OCI-LY1 (cell line): ENCODE results near the gene S100A8.

Experiments used
- H2AFZ ChIP-seq: fragments of 200-600 bp; sonication (generic), shearing (Covaris generic); 2 replicates; pipeline ENCODE4 v1.6.0; 2014; ENCODE audit warnings: antibody characterized with exemption, mild to moderate bottlenecking, low read length
- H3F3A ChIP-seq: fragments of 200-600 bp; sonication (generic), shearing (Covaris generic); 2 replicates; pipeline ENCODE4 v1.6.0; 2014; ENCODE audit warnings: mild to moderate bottlenecking, antibody characterized with exemption, low read length, moderate library complexity; ENCODE audit not compliant: insufficient read depth
- H3K27ac ChIP-seq: fragments of 200-600 bp; sonication (generic); 2 replicates; pipeline ENCODE4 v1.5.1; 2014; ENCODE audit warnings: low read length, mixed run types, mild to moderate bottlenecking, low read depth; ENCODE audit not compliant: poor library complexity, severe bottlenecking
- H3K27me3 ChIP-seq: fragments of 200-600 bp; sonication (generic); 2 replicates; pipeline ENCODE4 v1.6.0; 2014; ENCODE audit warnings: antibody characterized with exemption, mild to moderate bottlenecking, low read length, moderate library complexity; ENCODE audit not compliant: insufficient read depth
- H3K36me3 ChIP-seq: fragments of 200-600 bp; sonication (generic); 2 replicates; pipeline ENCODE4 v1.6.1; 2014; ENCODE audit warnings: mild to moderate bottlenecking, antibody characterized with exemption, low read length, moderate library complexity, mixed read lengths; ENCODE audit not compliant: insufficient read depth
- H3K4me1 ChIP-seq: fragments of 200-600 bp; sonication (generic); 2 replicates; pipeline ENCODE4 v1.5.1; 2014; ENCODE audit warnings: mild to moderate bottlenecking, low read length, moderate library complexity; ENCODE audit not compliant: insufficient read depth, severe bottlenecking
- H3K4me2 ChIP-seq: fragments of 200-600 bp; sonication (generic), shearing (Covaris generic); 2 replicates; pipeline ENCODE4 v1.6.1; 2014; ENCODE audit warnings: low read length
- H3K4me3 ChIP-seq: fragments of 200-600 bp; sonication (generic); 2 replicates; pipeline ENCODE4 v1.5.1; 2014; ENCODE audit warnings: low read length, low read depth, mild to moderate bottlenecking, mixed read lengths; ENCODE audit not compliant: poor library complexity, severe bottlenecking
- H3K79me2 ChIP-seq: fragments of 200-600 bp; shearing (Covaris generic); 2 replicates; pipeline ENCODE4 v1.6.1; 2016; ENCODE audit warnings: mixed run types, low read length, mixed read lengths; ENCODE audit not compliant: insufficient read depth
- H3K9ac ChIP-seq: fragments of 200-600 bp; sonication (generic), shearing (Covaris generic); 2 replicates; pipeline ENCODE4 v1.6.1; 2014; ENCODE audit warnings: mild to moderate bottlenecking, low read length, mixed read lengths
- H3K9me2 ChIP-seq: fragments of 200-600 bp; sonication (generic), shearing (Covaris generic); 2 replicates; pipeline ENCODE4 v1.6.1; 2014; ENCODE audit warnings: low read depth, mild to moderate bottlenecking, low read length, mixed read lengths
- H3K9me3 ChIP-seq: fragments of 200-600 bp; shearing (Covaris generic); 2 replicates; pipeline ENCODE4 v1.6.1; 2014; ENCODE audit warnings: low read length, mixed read lengths
- H4K20me1 ChIP-seq: fragments of 200-600 bp; sonication (generic), shearing (Covaris generic); 2 replicates; pipeline ENCODE4 v1.6.0; 2016; ENCODE audit warnings: mild to moderate bottlenecking, low read length; ENCODE audit not compliant: insufficient read depth
- CTCF ChIP-seq: fragments of 200-600 bp; sonication (generic), shearing (Covaris generic); IDR thresholded peaks from 2 replicates; pipeline ENCODE4 v1.5.1; 2017; ENCODE audit warnings: mild to moderate bottlenecking, antibody characterized with exemption, low read length, moderate library complexity, mixed read lengths
- EZH2 ChIP-seq: fragments of 200-600 bp; sonication (generic), shearing (Covaris generic); IDR thresholded peaks from 2 replicates; pipeline ENCODE4 v1.8.0; 2017; ENCODE audit warnings: borderline replicate concordance, mixed run types, mild to moderate bottlenecking, antibody characterized with exemption, low read length, moderate library complexity, mixed read lengths

The S100A8 gene

GRCh38 chr1:153396461-153396860 is 5.6 kb upstream of the S100A8 start:
- Histone ChIP-seq H3K9me2 (no peaks in the 10 kb centered on the region), H3K9me3 (no peaks in the 10 kb centered on the region), H3K36me3 (no peaks in the 10 kb centered on the region), H3K79me2 (no peaks in the 10 kb centered on the region), H3K27ac (no peak overlapping the region), H3K4me2 (no peak overlapping the region), H3K27me3 (0 out of 2 replicates have a peak, but pooled peaks cover 2% of the 10 kb centered on the region), H3K4me1 (no peaks in the 10 kb centered on the region), H2AFZ (no peak overlapping the region), H3K4me3 (no peak overlapping the region), H3K9ac (no peak overlapping the region), H4K20me1 (no peaks in the 10 kb centered on the region), H3F3A (no peaks in the 10 kb centered on the region)
- TF ChIP-seq CTCF (no peak), EZH2 (no peak)

- no peaks in the 10 kb centered on the region for H3K4me1 ChIP-seq
- no peaks in the 10 kb centered on the region for H4K20me1 ChIP-seq
- no peak overlapping the region for H3K27ac ChIP-seq
- H3K79me2 ChIP-seq, result no peaks in the 10 kb centered on the region
- H3K9me3 ChIP-seq, result no peaks in the 10 kb centered on the region
- H3K4me2 ChIP-seq, result no peak overlapping the region
- no peak overlapping the region for H3K4me3 ChIP-seq
- H2AFZ ChIP-seq, result no peak overlapping the region
- no peak overlapping the region for H3K9ac ChIP-seq
- no peak for TF ChIP-seq EZH2
- no peak for TF ChIP-seq CTCF
- H3F3A ChIP-seq, result no peaks in the 10 kb centered on the region
- H3K27me3 ChIP-seq, result no peaks in the 10 kb centered on the region
- no peaks in the 10 kb centered on the region for H3K36me3 ChIP-seq
- no peaks in the 10 kb centered on the region for H3K9me2 ChIP-seq
Measured at GRCh38 chr1:153395776-153396175, 4.9 kb upstream of the S100A8 start.

GRCh38 chr1:153395136-153395685 is 4.3 kb upstream of the S100A8 start:
- Histone ChIP-seq H3K9me2 (no peaks in the 10 kb centered on the region), H3K4me1 (no peaks in the 10 kb centered on the region), H2AFZ (no peak overlapping the region), H3K36me3 (no peaks in the 10 kb centered on the region), H3F3A (no peaks in the 10 kb centered on the region), H3K27me3 (no peaks in the 10 kb centered on the region), H3K9ac (no peak overlapping the region), H3K4me3 (no peak overlapping the region), H3K4me2 (no peak overlapping the region), H4K20me1 (no peaks in the 10 kb centered on the region), H3K9me3 (no peaks in the 10 kb centered on the region), H3K27ac (no peak overlapping the region), H3K79me2 (no peaks in the 10 kb centered on the region)
- no peak for TF ChIP-seq CTCF
- TF ChIP-seq EZH2, result no peak
